IPS-18c (cell line): Measurements from ENCODE around the gene KRTAP5-11.
"Not testable (repeated sequence)": the region's sequence is repeated elsewhere in the genome, so short reads cannot be mapped to it uniquely, and the experiment has no call there.

Experiments
- H3K4me3 ChIP-seq: 2 replicates; pipeline ENCODE4 v1.7.0; 2013; ENCODE audit warnings: low read depth, mild to moderate bottlenecking, low read length, moderate library complexity; ENCODE audit not compliant: insufficient read depth
- H3K9me3 ChIP-seq: one replicate; pipeline ENCODE4 v1.6.1; 2013; ENCODE audit warnings: mild to moderate bottlenecking, low read length, moderate library complexity; ENCODE audit not compliant: control insufficient read depth, insufficient read depth

KRTAP5-11 gene

GRCh38 chr11:71566626-71567599, 15.8 kb downstream of the KRTAP5-11 start:
- H3K9me3 ChIP-seq, H3K4me3 ChIP-seq: not testable (repeated sequence)

- Histone ChIP-seq H3K4me3 (no peak overlapping the region), H3K9me3 (peaks cover 6% of the 10 kb centered on the region)
These were observed 16.5 kb downstream of the KRTAP5-11 start for GRCh38 chr11:71566081-71566620.

DNA sequence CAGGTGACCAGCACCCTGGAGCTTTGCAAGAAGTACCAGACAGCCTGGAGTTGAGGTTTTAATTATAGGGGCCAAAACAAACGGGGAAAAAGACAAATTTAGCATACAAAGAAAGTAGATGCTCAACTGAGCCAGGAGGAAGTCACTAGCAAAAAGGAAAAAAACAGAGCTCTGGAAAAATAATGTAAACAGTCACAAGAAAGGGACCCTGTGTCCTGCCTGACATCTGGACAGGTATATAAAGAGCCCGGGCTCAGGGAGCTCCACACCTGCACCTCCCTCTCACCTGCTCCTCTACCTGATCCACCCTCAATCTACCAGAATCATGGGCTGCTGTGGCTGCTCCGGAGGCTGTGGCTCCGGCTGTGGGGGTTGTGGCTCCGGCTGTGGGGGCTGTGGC, 17.4 kb downstream of the KRTAP5-11 start, which contains the start of gene KRTAP5-10:
Gene KRTAP5-10 (plus strand): TSS at position 301 of the 400 bp plus-strand sequence. CDS start 25 bp downstream, at position 326.
- H3K4me3 ChIP-seq: no peak within 1 kb of the TSS
- H3K9me3 ChIP-seq: peaks cover 5% of the 10 kb centered on the region

DNA sequence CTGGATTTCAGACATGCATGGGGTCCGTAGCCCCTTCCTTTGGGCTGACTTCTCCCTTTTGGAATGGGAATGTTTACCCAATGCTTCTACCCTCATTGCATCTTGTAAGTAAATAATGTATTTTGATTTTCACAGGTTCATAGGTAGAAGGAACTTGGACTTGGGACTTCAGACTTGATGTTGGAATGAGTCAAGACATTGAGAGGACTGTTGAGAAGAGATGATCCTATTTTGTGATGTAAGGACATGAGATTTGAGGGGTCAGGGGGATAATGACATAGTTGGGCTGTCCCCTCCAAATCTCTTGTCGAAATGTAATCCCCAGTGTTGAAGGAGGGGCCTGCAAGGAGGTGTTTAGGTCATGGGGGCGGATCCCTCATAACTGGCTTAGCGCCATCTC, 18.2 kb downstream of the KRTAP5-11 start:
- Histone ChIP-seq H3K4me3 (no peak overlapping the region), H3K9me3 (peaks cover 4% of the 10 kb centered on the region)

GRCh38 chr11:71563406-71563805, 19.3 kb downstream of the KRTAP5-11 start:
- Histone ChIP-seq H3K4me3 (no peak overlapping the region), H3K9me3 (peaks cover 4% of the 10 kb centered on the region)

DNA sequence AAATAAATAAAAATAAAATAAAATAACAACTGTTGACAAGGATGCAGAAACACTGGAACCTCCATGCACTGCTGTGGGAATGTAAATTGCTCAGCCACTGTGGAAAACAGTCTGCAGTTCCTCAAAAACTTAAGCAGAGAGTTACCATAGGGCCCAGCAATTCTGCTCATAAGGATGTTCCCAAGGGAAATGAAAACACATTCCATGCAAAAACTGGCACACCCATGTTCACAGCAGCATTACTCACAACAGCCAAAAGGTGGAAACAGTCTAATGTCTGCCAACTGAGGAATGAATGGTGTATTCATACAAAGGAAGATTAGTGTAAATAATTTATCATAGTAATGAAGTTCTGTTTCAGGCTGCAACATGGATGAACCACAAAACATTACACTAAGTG, 20.6 kb downstream of the KRTAP5-11 start:
- peaks cover 4% of the 10 kb centered on the region for H3K9me3 ChIP-seq
- no peak overlapping the region for H3K4me3 ChIP-seq

GRCh38 chr11:71558996-71559395, 23.7 kb downstream of the KRTAP5-11 start:
- peaks cover 4% of the 10 kb centered on the region for H3K9me3 ChIP-seq
- H3K4me3 ChIP-seq: no peak overlapping the region

DNA sequence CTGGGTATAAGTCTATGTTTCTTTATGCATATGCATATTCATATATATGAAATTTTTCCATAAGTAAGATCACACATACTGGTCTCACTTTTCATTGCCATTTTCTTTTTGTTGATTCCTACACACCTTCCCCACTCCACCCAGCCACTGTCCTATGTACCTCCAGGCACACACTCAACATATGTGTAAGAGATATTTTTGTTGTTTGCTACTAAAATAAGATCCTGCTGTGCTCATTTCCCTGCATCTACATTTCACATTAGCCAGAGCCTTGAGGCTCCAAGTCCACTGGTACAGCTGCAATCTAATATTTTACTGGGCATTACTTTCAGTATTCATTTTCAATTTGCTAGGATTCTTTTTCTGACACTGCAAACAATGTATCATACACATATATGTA, 25.4 kb downstream of the KRTAP5-11 start:
- Histone ChIP-seq H3K4me3 (no peak overlapping the region), H3K9me3 (peaks cover 3% of the 10 kb centered on the region)

- no peaks in the 10 kb centered on the region for H3K9me3 ChIP-seq
- no peak overlapping the region for H3K4me3 ChIP-seq
These were observed 26.7 kb downstream of the KRTAP5-11 start for GRCh38 chr11:71556018-71556417.

DNA sequence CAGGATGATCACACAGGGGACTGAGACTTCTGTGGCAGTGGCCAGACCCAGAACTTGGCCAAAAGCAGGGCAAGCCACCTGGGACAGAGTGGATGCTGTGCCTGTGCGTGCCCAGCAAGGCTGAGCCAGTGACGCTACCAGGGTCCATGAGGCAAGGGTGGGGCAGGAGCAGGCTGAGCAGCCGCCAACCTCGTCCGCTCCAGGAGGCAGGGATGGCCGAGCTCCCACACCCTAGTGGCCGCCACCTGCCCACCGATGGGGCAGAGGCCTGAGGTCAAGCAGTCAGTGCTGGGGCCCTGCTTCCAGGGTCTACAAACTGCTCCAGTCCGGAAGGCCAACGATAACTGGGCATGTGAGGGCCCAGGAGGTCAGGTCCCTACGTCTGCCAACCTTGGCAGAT, 27.2 kb downstream of the KRTAP5-11 start:
- H3K9me3 ChIP-seq: no peaks in the 10 kb centered on the region
- no peak overlapping the region for H3K4me3 ChIP-seq

- Histone ChIP-seq H3K9me3 (no peaks in the 10 kb centered on the region), H3K4me3 (no peak overlapping the region)
These were observed 27.7 kb downstream of the KRTAP5-11 start for GRCh38 chr11:71554996-71555395.

DNA sequence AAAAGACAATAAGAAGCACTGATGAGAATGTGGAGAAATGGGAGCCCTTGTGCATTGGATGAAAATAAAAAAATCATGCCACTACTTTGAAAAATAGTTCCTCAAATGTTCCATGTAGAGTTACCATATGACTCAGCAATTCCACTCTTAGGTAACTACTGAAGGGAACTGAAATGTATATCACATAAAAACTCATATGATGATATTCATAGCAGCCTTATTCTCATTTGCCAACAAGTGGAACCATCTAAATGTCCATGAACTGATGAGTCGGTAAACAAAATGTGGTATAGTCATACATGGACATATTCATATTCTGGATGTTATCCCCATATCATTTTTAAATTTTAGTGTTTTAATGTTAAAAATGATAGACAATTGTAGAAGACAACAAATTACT, 31.0 kb downstream of the KRTAP5-11 start:
- no peaks in the 10 kb centered on the region for H3K9me3 ChIP-seq
- H3K4me3 ChIP-seq: no peak overlapping the region

DNA sequence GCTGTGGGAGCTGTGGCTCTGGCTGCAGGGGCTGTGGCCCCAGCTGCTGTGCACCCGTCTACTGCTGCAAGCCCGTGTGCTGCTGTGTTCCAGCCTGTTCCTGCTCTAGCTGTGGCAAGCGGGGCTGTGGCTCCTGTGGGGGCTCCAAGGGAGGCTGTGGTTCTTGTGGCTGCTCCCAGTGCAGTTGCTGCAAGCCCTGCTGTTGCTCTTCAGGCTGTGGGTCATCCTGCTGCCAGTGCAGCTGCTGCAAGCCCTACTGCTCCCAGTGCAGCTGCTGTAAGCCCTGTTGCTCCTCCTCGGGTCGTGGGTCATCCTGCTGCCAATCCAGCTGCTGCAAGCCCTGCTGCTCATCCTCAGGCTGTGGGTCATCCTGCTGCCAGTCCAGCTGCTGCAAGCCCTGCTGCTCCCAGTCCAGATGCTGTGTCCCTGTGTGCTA, 33.9 kb downstream of the KRTAP5-11 start:
- no peak overlapping the region for H3K4me3 ChIP-seq
- no peaks in the 10 kb centered on the region for H3K9me3 ChIP-seq

GRCh38 chr11:71548120-71548519, 34.6 kb downstream of the KRTAP5-11 start, which contains the start of gene KRTAP5-9:
TSS of gene KRTAP5-9 (plus strand) at chr11:71548420. CDS start at chr11:71548658, 238 bp downstream.
- H3K9me3 ChIP-seq: no peaks in the 10 kb centered on the region
- no peak within 1 kb of the TSS for H3K4me3 ChIP-seq

GRCh38 chr11:71545405-71545966, 37.2 kb downstream of the KRTAP5-11 start:
- Histone ChIP-seq H3K4me3 (no peak overlapping the region), H3K9me3 (peaks cover 4% of the 10 kb centered on the region)

GRCh38 chr11:71544525-71545214, 38.0 kb downstream of the KRTAP5-11 start:
- Histone ChIP-seq H3K9me3 (peaks cover 4% of the 10 kb centered on the region), H3K4me3 (no peak overlapping the region)

GRCh38 chr11:71543866-71544265, 38.8 kb downstream of the KRTAP5-11 start:
- H3K4me3 ChIP-seq: no peak overlapping the region
- peaks cover 4% of the 10 kb centered on the region for H3K9me3 ChIP-seq
